ENCODE measurements around the gene GABRG3.

Gene GABRG3

DNA sequence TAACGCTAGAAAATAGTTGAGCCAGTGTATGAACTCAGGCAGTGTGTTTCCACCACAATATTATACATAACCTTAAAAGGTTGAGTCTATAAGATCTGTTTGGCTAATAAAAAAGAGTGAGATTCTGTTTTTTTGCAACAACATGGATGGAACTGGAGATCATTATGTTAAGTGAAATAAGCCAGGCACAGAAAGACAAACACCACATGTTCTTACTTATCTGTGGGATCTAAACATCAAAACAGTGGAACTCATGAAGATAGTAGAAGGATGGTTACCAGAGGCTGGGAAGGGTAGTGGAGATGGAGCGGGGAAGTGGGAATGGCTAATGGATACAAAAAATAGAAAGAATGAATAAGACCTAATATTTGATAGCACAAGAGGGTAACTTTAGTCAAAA is 150.7 kb downstream of the GABRG3 start:
- H3K4me3 ChIP-seq (ENCODE audit: control insufficient read depth, low read depth, low read length) = no peak overlapping the region
- no peak for DNase-seq (ENCODE audit: low read depth)
- TF ChIP-seq, protein P1, sequence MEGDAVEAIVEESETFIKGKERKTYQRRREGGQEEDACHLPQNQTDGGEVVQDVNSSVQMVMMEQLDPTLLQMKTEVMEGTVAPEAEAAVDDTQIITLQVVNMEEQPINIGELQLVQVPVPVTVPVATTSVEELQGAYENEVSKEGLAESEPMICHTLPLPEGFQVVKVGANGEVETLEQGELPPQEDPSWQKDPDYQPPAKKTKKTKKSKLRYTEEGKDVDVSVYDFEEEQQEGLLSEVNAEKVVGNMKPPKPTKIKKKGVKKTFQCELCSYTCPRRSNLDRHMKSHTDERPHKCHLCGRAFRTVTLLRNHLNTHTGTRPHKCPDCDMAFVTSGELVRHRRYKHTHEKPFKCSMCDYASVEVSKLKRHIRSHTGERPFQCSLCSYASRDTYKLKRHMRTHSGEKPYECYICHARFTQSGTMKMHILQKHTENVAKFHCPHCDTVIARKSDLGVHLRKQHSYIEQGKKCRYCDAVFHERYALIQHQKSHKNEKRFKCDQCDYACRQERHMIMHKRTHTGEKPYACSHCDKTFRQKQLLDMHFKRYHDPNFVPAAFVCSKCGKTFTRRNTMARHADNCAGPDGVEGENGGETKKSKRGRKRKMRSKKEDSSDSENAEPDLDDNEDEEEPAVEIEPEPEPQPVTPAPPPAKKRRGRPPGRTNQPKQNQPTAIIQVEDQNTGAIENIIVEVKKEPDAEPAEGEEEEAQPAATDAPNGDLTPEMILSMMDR (conservative IDR thresholded peaks at IDR 0.05; ENCODE audit: control insufficient read depth, insufficient read depth, low read depth, low read length) = no peak

DNA sequence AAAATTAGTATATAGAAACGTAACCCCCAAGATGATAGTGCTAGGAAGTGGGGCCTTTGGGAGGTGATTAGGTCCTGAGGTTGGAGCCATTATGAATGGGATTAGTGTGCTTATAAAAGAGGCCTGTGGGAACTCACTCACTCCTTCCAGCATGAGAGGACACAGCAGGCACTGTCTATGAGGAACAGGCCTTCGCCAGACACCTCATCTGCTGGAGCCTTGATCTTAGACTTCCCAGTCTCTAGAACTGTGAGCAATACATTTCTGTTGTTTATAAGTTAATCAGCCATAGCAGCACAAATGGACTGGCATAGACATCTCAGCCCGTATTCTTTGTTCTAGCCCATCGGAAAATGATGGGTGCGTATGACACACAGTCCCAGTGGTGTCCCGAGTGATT is 152.3 kb downstream of the GABRG3 start:
- no peak overlapping the region for H3K4me3 ChIP-seq (ENCODE audit: control insufficient read depth, low read depth, low read length)
- TF ChIP-seq, protein P1 (conservative IDR thresholded peaks at IDR 0.05; ENCODE audit: control insufficient read depth, insufficient read depth, low read depth, low read length) = no peak
- no peak for DNase-seq (ENCODE audit: low read depth)

DNA sequence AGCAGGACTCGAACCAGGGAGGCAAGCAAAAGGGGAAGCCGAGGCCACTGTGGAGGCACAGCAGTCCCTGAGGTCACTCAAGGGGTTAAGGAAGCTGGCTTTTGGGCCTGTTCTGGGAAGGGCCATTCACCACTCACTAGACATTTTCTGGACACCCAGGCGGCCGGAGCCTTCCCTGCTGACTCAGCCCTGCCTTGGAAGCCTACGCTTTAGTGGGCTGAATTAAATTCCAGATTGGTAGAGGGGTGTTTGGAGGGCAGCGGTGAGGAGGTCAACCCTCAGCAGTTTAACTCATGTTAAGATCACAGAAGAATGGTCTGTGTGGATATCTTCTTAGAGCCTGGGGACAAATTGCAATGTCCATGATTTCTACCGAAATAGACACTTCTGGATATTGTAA is 152.8 kb downstream of the GABRG3 start:
- H3K4me3 ChIP-seq (ENCODE audit: control insufficient read depth, low read depth, low read length) = no peak overlapping the region
- TF ChIP-seq, protein P1 (conservative IDR thresholded peaks at IDR 0.05; ENCODE audit: control insufficient read depth, insufficient read depth, low read depth, low read length) = no peak
- DNase-seq (ENCODE audit: low read depth) = no peak

DNA sequence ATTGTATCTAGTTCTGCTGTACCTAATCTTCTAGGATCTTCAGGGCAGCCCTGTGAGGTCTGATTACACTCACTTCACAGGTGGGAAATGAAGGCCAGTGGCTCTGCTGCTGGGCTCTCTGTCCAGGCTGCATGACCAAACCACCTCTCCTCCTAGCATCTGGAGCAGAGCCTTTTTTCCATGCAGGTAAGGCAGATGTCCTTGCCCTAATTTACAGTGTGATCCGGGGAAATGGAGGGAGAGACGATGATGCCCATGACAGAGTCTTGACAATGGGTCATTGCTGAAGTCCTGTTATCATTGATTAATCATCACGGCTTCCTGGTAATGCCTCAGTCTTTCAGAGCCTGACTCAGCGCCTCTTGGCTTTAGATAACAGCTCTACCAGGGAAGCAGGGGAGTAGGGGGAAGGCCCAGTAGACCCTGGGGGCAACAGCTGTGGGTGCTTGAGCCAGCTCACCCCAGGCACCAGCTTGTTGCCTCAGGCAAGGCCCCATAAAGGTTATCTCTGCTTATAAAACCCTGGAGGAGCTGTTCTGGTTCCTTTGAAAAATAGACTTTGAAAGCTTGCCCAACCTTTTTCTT is 153.4 kb downstream of the GABRG3 start:
- DNase-seq (ENCODE audit: low read depth) = no peak
- H3K4me3 ChIP-seq (ENCODE audit: control insufficient read depth, low read depth, low read length) = no peak overlapping the region
- TF ChIP-seq, protein P1 (conservative IDR thresholded peaks at IDR 0.05; ENCODE audit: control insufficient read depth, insufficient read depth, low read depth, low read length) = no peak

DNA sequence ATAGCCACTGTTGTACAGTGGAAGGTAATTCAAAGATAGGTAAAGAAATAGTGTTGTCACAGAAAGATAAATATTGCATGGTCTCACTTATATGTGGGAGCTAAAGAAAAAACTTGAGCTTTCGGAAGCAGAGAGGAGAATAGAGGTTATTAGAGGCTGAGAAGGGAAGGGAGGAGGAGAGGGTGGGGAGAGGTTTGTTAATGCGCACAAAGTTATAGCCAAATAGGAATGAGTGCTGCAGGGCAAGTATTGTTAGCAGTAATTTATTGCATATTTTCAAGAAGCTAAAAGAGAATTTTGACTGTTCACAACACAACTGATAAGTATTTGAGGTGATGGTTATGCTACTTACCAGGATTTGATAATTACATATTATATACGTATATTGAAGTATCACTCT is 154.2 kb downstream of the GABRG3 start:
- no peak overlapping the region for H3K4me3 ChIP-seq (ENCODE audit: control insufficient read depth, low read depth, low read length)
- TF ChIP-seq, protein P1 (conservative IDR thresholded peaks at IDR 0.05; ENCODE audit: control insufficient read depth, insufficient read depth, low read depth, low read length) = no peak
- DNase-seq (ENCODE audit: low read depth) = no peak

DNA sequence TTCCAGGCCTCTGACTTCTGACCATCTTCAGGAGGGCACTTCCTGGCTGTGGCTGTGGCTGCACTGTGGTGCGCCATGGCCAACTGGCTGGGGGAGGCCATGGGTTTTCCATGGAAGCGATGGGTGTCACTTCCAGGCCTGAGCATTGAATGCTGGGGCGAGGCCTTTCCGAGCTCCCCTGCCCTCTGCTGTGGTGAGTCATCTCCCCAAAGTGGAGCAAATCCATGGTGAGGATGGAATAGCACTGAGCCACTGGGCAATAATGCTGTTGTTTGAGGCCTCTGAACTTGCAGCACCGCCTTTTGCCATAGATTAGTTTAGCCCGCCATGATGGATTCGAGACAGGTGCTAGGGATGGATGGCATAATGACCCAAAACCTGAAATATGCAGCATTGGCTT is 155.5 kb downstream of the GABRG3 start:
- TF ChIP-seq, protein P1 (conservative IDR thresholded peaks at IDR 0.05; ENCODE audit: control insufficient read depth, insufficient read depth, low read depth, low read length) = no peak
- DNase-seq (ENCODE audit: low read depth) = no peak
- H3K4me3 ChIP-seq (ENCODE audit: control insufficient read depth, low read depth, low read length) = no peak overlapping the region
